GM18520 (cell line): ENCODE data around the gene SEMA3F.
A peak's percentile ranks its signal among the peaks of the same experiment; 100 is the strongest.
"Not testable (repeated sequence)": the region's sequence is repeated elsewhere in the genome, so short reads cannot be mapped to it uniquely, and the experiment has no call there.

Experiments
- ATAC-seq: cut with Tn5 transposase; IDR thresholded peaks from one replicate; pipeline ENCODE4 v1.9.1; 2021; ENCODE audit not compliant: unreplicated experiment

The SEMA3F gene

GRCh38 chr3:50210176-50210509 is 55.0 kb downstream of the SEMA3F start:
- ATAC-seq, result no peak

- no peak for ATAC-seq
Observed at GRCh38 chr3:50210510-50211367, 55.6 kb downstream of the SEMA3F start.

DNA sequence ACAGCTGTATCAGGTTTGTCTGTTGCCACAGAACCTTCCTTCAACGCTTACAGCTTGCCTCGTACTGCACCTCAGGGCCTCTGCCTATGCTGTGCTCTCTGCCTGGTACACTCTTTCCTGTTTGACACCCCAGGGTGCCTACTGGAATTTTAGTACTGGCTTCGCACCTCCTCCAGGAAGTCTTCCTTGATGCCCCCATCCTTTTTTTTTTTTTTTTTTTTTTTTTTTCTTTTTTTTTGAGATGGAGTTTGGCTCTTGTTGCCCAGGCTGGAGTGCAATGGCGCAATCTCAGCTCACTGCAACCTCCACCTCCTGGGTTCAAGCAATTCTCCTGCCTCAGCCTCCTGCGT is 56.2 kb downstream of the SEMA3F start:
- not testable (repeated sequence) for ATAC-seq

DNA sequence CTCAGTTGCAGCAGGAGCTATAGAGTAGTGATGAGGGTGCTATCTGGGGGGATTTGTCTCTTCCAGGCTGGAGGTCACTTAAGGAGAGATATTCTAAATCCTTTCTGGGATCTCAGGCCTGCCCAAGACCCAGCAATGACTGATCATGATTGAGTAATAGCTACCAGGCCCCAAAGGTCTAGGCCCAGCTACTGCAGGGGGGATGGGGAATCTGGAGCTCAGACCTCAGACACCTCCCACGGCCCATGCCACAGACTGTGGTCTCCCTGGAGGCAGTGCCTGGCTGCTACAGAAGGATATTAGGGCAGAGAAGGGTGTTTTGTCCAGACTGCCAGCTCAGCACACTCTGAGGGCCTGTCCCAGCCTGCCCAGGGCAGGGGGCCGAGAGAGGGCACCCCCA is 56.8 kb downstream of the SEMA3F start:
- ATAC-seq, result no peak

- ATAC-seq, result no peak
Observed at GRCh38 chr3:50212502-50212901, 57.4 kb downstream of the SEMA3F start.

DNA sequence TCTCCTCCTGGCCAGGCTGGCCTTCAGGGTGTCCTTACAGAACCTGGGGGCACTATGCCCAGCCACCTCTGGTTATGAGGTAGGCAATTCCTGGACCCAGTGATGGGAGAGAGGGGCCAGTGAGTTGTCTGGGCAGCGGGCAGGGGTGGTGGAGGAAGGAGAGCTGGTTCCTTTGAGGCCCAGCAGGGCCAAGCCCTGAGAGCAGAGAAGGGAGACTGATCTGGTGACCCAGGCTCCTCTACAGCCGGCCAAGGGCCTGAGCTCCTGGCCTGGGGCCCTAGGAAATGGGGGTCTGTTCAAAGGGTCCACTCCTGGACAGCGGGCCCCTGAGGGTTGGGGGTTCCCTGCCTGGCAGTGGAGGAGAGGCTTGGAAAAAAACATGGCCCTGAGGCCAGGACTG is 57.8 kb downstream of the SEMA3F start:
- ATAC-seq, result no peak

GRCh38 chr3:50213373-50213772 is 58.2 kb downstream of the SEMA3F start:
- no peak for ATAC-seq

- ATAC-seq, result no peak
Observed at GRCh38 chr3:50214824-50215223, 59.7 kb downstream of the SEMA3F start.

DNA sequence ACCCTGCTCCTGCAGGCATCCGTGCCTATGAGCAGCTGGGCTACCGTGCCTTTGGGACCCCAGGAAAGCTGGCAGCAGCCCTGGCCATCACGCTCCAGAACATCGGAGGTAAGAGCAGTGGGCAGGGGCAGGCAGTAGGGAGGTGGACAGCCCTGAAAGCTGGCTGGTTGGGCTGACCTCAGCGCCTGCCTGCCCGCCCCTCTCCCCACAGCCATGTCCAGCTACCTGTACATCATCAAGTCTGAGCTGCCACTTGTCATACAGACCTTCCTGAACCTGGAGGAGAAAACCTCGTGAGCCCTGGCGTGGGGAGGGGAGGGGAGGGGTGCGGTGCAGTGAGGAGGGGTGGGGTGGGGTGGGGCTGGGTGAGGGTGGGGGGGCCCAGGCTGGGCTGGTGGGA is 60.4 kb downstream of the SEMA3F start:
- no peak for ATAC-seq

GRCh38 chr3:50217681-50218080 is 62.6 kb downstream of the SEMA3F start:
- ATAC-seq, result no peak

DNA sequence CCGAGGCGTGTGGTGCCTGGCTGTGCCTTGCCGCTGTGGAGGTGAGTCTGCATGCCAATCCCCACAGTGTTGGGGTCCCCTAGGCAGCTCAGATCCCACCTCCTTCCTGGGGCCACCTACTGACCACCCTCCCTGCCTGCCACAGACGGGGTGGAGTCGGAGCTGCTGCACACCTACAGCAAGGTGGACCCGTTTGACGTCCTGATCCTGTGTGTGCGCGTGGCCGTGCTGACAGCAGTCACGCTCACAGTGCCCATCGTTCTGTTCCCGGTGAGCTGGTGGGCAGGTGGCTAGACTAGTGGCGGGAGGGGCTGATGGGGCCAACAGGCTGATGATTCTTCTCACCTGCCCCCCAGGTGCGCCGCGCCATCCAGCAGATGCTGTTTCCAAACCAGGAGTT is 63.3 kb downstream of the SEMA3F start:
- ATAC-seq, result no peak

DNA sequence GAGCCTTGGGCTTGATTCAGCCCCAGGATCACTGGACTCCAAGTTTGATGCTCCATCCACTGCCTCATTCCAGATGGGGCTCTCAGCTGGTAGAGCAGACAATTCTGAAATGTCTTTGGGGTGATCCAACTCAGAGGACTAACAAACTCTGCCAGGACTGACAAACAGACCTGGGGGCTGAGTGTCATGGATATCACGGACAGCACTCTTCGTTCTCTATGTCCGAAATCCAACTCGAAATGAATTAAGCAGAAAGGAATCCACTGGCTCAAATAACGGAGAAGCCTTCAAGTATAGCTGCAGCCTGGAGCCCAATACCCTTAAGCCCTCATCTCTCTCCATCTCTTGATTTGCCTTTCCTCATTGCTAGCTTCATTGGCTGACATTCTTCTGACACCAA is 64.2 kb downstream of the SEMA3F start:
- no peak for ATAC-seq

- ATAC-seq, result no peak
Observed at GRCh38 chr3:50220109-50220508, 65.0 kb downstream of the SEMA3F start.

DNA sequence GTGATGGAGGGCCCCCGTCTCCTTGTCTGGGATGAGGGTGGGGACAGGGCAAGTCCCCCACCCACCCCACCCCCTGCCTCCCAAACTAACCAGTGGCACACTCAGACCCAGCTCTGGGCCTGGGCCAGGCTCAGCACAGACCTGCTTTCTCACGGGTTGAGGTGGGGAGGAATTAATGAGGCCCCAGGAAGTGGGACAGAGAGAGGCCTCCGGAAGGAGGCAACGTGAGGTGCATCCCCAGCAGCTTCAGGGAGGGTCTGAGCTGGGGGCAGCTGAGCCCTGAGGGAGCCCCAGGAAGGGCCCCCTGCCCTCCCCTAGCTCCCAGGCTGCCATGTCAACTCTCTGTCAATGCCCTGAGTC is 65.9 kb downstream of the SEMA3F start:
- ATAC-seq, result no peak

DNA sequence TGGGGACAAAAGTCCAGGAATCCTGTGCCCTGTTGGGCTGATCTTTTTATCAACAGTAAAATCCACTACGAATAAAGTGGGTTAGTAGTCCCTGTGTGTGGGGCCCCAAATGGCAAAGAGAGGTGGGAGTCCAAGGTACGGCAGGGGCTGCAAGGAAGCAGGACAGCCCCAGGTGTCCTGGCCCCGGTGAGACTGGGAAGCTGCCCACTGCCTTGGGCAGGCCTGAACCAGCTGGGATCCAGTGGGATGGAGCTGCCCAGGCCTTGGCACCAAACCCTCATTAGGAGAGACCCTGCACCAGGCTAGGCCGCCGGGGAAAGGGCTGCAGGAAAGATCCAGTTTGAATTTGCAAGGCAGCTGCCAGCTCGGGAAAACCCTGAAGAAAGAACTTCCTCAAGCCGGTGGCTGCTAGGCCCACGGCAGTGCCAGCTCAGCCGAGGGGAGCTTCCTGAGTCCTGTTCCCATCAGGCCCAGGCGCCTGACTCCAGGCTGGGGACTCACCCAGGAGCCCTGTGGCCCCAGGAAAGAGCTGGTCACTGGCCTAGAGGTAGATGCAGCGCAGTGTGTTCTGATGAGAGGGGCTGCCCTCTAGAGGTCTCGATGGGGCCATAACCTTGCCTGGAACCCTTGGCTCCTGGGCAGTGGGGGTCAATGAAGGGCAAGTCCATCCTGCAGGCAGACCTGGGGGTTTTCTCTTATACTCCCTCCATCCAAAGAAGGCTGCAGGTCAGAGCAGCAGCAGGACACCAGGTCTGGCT is 66.5 kb downstream of the SEMA3F start:
- no peak for ATAC-seq

- no peak for ATAC-seq
Observed at GRCh38 chr3:50222169-50222528, 67.0 kb downstream of the SEMA3F start.

- no peak for ATAC-seq
Observed at GRCh38 chr3:50224639-50225038, 69.5 kb downstream of the SEMA3F start.

GRCh38 chr3:50226888-50227389 is 71.8 kb downstream of the SEMA3F start:
- no peak for ATAC-seq

DNA sequence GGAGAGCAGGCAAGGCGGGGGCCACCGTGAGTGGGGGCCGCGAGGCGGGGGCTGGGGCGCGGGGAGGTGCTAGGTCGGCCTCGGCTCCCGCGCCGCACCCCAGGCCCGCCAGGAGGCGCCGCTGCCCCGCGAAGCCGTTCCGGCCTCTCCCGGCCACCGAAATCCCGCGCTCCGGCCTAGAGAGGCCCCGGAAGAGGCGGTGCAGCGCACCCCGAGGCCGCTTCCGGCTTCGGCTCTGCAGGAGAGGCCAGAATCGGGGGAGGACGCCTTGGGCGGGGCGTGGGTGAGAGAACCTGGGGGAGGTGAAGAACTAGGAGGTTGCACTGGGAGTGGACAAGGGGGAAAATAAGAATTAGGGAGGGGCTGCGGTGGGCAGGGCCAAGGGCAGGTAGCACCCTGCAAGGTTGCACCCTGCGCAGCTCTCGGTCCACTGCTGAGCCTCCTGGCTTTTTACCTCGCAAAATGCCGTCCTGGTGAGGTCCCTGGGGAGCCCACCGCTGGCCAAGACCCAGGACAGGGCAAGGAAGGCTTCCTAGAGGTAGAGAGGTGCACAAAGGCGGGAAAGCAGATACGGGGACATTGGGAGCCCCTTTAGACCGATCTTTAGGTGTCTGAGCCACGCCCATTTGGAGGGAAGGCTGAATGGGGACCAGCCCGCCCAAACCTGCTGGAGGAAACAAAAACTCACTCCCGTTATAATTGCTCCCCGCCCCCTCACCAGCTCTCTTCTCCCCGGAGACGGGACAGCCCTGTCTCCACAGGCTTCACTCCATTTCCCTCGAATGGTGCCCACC is 72.5 kb downstream of the SEMA3F start:
- ATAC-seq, result peak; percentile 90

DNA sequence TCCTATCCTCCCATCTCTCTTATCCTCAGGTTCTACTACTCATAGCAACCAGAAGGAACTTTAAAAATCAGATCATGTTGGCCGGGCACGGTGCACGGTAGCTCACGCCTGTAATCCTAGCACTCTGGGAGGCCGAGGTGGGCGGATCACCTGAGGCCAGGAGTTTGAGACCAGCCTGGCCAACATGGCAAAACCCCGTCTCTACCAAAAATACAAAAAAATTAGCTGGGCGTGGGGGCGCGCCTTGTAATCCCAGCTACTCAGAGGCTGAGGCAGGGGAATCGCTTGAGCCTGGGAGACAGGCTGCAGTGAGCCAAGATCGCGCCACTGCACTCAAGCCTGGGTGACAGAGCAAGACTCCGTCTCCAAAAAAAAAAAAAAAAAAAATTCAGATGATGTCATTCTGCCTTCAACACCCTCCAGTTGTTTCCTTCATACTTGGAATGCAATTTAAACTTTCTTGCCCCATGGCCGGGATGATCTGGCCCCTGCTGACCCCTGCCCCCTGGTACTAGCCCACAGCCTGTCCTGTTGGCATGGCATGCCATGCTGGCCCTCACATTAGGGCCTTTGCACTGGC is 73.2 kb downstream of the SEMA3F start:
- not testable (repeated sequence) for ATAC-seq

- no peak for ATAC-seq
Observed at GRCh38 chr3:50229490-50229889, 74.4 kb downstream of the SEMA3F start.
